GM21360 (cell line): Measurements from ENCODE around the gene GZMA.
"Not testable (repeated sequence)": the region's sequence is repeated elsewhere in the genome, so short reads cannot be mapped to it uniquely, and the experiment has no call there.

Source experiments
- ATAC-seq: cut with Tn5 transposase; IDR thresholded peaks from one replicate; pipeline ENCODE4 v1.9.1; 2021; ENCODE audit warnings: mild to moderate bottlenecking, moderate library complexity; ENCODE audit not compliant: unreplicated experiment

Gene GZMA

GRCh38 chr5:55102348-55102747 is at the start of gene GZMA:
Gene GZMA, plus strand, starts transcription at chr5:55102646. Its CDS starts 37 bp downstream, at chr5:55102683.
- no peak for ATAC-seq

GRCh38 chr5:55055183-55055582 is 47.3 kb upstream of the GZMA start:
- no peak for ATAC-seq

GRCh38 chr5:55062039-55062779 is 40.2 kb upstream of the GZMA start:
- ATAC-seq = no peak

GRCh38 chr5:55063220-55063863 is 39.1 kb upstream of the GZMA start:
- ATAC-seq = no peak

- no peak for ATAC-seq
These were observed 38.5 kb upstream of the GZMA start for GRCh38 chr5:55063899-55064298.

GRCh38 chr5:55064523-55064922 is 37.9 kb upstream of the GZMA start:
- ATAC-seq = no peak

- ATAC-seq = no peak
These were observed 36.2 kb upstream of the GZMA start for GRCh38 chr5:55066277-55066676.

- ATAC-seq = no peak
These were observed 31.5 kb upstream of the GZMA start for GRCh38 chr5:55070968-55071367.

GRCh38 chr5:55071413-55071812 is 31.0 kb upstream of the GZMA start:
- ATAC-seq = no peak

- no peak for ATAC-seq
These were observed 29.8 kb upstream of the GZMA start for GRCh38 chr5:55072666-55073065.

- no peak for ATAC-seq
These were observed 29.2 kb upstream of the GZMA start for GRCh38 chr5:55073211-55073610.

GRCh38 chr5:55081541-55081940 is 20.9 kb upstream of the GZMA start:
- ATAC-seq = no peak

- not testable (repeated sequence) for ATAC-seq
These were observed 13.1 kb upstream of the GZMA start for GRCh38 chr5:55089301-55089700.

- not testable (repeated sequence) for ATAC-seq
These were observed 11.4 kb upstream of the GZMA start for GRCh38 chr5:55091011-55091410.

GRCh38 chr5:55096182-55096581 is 6.3 kb upstream of the GZMA start:
- no peak for ATAC-seq

GRCh38 chr5:55096861-55097260 is 5.6 kb upstream of the GZMA start:
- ATAC-seq = no peak

- ATAC-seq = not testable (repeated sequence)
These were observed 1.3 kb upstream of the GZMA start for GRCh38 chr5:55101148-55101547.

GRCh38 chr5:55101556-55102276 is 730 bp upstream of the GZMA start:
- ATAC-seq = no peak

- no peak for ATAC-seq
These were observed 1.8 kb downstream of the GZMA start for GRCh38 chr5:55104036-55104772.

- no peak for ATAC-seq
These were observed 2.7 kb downstream of the GZMA start for GRCh38 chr5:55104946-55105701.
